ENCODE results near the gene RABGGTA.

- TF ChIP-seq CTCF (IDR thresholded peaks at IDR 0.05), result no peak
- TF ChIP-seq POLR2A (IDR thresholded peaks at IDR 0.05), result no peak
Observed at GRCh38 chr14:24314377-24315193, 43.2 kb upstream of the RABGGTA start.
